ENCODE results near the gene ZMAT5.

DNA sequence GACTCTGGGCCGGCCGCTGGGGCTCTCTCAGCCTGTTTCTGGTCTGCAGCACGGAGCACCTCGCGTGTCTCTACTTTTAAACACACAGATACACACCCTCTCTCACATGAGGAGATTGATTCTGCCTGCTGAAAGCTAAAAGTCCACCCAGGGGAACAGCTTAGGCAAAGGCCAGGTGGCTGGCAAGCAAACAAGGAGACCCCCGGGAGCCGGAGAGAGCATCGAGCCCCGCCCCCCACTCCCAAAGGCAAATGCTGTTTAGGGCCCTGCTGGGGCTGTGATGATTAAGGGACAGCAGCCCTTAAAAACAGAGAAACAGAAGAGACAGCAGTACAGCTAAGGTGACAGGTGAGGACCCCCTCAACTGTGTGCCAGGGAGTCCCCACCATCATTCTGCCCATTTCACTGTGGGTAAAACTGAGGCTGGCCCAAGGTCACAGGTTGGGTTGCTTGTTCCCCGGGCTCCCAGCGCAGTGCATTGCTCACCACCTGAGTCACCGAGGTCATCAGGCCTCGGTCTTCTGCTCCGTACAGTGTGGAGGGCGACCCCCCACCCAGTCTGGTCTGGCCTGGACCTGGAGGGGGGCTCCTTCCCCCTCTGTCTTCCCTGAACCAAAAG, 40.2 kb downstream of the ZMAT5 start:
- TF ChIP-seq RARB (CRISPR knock-in tag; IDR thresholded peaks at IDR 0.05) (no peak), ZNF8 (CRISPR knock-in tag; IDR thresholded peaks at IDR 0.05) (no peak), PATZ1 (CRISPR knock-in tag; IDR thresholded peaks at IDR 0.05; ENCODE audit: borderline replicate concordance) (no peak), ISL1 (CRISPR knock-in tag; IDR thresholded peaks at IDR 0.05) (no peak), OSR1 (CRISPR knock-in tag; IDR thresholded peaks at IDR 0.05) (no peak), ZFP30 (CRISPR knock-in tag; IDR thresholded peaks at IDR 0.05) (no peak), PPARA (CRISPR knock-in tag; IDR thresholded peaks at IDR 0.05; ENCODE audit: borderline replicate concordance) (no peak), ZFP3 (CRISPR knock-in tag; IDR thresholded peaks at IDR 0.05) (no peak), ARNTL (CRISPR knock-in tag; IDR thresholded peaks at IDR 0.05; ENCODE audit: borderline replicate concordance, low read depth) (no peak)
- TF ChIP-seq, protein P1, sequence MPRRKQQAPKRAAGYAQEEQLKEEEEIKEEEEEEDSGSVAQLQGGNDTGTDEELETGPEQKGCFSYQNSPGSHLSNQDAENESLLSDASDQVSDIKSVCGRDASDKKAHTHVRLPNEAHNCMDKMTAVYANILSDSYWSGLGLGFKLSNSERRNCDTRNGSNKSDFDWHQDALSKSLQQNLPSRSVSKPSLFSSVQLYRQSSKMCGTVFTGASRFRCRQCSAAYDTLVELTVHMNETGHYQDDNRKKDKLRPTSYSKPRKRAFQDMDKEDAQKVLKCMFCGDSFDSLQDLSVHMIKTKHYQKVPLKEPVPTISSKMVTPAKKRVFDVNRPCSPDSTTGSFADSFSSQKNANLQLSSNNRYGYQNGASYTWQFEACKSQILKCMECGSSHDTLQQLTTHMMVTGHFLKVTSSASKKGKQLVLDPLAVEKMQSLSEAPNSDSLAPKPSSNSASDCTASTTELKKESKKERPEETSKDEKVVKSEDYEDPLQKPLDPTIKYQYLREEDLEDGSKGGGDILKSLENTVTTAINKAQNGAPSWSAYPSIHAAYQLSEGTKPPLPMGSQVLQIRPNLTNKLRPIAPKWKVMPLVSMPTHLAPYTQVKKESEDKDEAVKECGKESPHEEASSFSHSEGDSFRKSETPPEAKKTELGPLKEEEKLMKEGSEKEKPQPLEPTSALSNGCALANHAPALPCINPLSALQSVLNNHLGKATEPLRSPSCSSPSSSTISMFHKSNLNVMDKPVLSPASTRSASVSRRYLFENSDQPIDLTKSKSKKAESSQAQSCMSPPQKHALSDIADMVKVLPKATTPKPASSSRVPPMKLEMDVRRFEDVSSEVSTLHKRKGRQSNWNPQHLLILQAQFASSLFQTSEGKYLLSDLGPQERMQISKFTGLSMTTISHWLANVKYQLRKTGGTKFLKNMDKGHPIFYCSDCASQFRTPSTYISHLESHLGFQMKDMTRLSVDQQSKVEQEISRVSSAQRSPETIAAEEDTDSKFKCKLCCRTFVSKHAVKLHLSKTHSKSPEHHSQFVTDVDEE (CRISPR knock-in tag; IDR thresholded peaks at IDR 0.05): no peak
- TF ChIP-seq, protein P2, sequence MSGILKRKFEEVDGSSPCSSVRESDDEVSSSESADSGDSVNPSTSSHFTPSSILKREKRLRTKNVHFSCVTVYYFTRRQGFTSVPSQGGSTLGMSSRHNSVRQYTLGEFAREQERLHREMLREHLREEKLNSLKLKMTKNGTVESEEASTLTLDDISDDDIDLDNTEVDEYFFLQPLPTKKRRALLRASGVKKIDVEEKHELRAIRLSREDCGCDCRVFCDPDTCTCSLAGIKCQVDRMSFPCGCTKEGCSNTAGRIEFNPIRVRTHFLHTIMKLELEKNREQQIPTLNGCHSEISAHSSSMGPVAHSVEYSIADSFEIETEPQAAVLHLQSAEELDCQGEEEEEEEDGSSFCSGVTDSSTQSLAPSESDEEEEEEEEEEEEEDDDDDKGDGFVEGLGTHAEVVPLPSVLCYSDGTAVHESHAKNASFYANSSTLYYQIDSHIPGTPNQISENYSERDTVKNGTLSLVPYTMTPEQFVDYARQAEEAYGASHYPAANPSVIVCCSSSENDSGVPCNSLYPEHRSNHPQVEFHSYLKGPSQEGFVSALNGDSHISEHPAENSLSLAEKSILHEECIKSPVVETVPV (CRISPR knock-in tag; IDR thresholded peaks at IDR 0.05): no peak

Data from SK-N-SH treated with all-trans-retinoic acid at 6 μM for 48 hours (cell line).